Measurements from ENCODE around the gene CARD8. TPM values are rescaled to one million over a fixed set of nuclear protein-coding genes. Genes with fewer than 3 reads are reported as not detected.

Gene CARD8
- total and polyA plus RNA-seq, 2 of the 8 experiments (the other 6 are each of a cell fraction or from before 2014, with no cell fraction given), result 8.9 to 24.4 TPM

DNA sequence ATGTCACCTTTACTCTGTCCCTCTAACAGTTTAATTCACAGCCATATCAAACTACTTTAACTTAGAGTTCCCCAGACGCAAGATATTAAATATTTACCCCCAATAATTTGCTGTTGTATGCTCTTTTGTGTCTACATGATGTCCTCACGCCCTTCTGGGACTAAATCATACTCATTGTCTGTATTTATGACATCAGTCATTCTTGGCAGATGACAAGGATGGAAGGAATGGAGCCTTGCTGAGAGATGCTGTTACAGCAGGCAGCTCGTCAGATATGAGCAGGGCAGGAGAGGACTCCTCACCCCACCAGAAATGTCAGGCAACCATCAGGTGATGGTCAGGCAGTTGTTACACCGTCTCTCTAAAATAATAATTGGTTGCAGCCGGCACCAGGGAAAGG lies 41.8 kb downstream of the CARD8 start:
- Histone ChIP-seq H3K9me3 (ENCODE audit: insufficient read depth in 2 of 2, low read depth in 1 of 2, low read length in 1 of 2) (no peaks in the 10 kb centered on the region), H2AK5ac (ENCODE audit: low read depth, low read length) (no peak overlapping the region), H3K23ac (ENCODE audit: insufficient read length) (no peak overlapping the region), H2BK5ac (ENCODE audit: low read depth, low read length) (no peak overlapping the region), H3K18ac (ENCODE audit: extremely low read depth, low read length) (no peak overlapping the region), H3K4ac (replicated peaks; ENCODE audit: insufficient read length, low read depth, low read length) (no peak overlapping the region), H3K79me2 (ENCODE audit: control insufficient read depth in 1 of 2, insufficient read depth in 2 of 2, low read length in 2 of 2) (no peaks in the 10 kb centered on the region), H3K27ac (ENCODE audit: low read depth, low read length) (no peak overlapping the region), H2BK12ac (ENCODE audit: low read depth, low read length) (no peak overlapping the region), H4K91ac (replicated peaks; ENCODE audit: insufficient read length, low read length) (no peak overlapping the region), H3K27me3 (replicated peaks in 1 of 4; ENCODE audit: control insufficient read depth in 3 of 4, extremely low read depth in 1 of 4, insufficient read depth in 3 of 4, low read length in 3 of 4) (no peaks in the 10 kb centered on the region), H4K5ac (ENCODE audit: insufficient read length, low read depth, low read length) (no peak overlapping the region), H3K23me2 (ENCODE audit: low read depth, low read length) (no peaks in the 10 kb centered on the region), H3K56ac (replicated peaks; ENCODE audit: insufficient read length, low read depth, low read length) (no peak overlapping the region), H2BK20ac (ENCODE audit: low read length) (no peak overlapping the region), H3K4me2 (ENCODE audit: insufficient read depth in 1 of 2, low read depth in 2 of 2, low read length in 2 of 2) (no peak overlapping the region), H3K36me3 (ENCODE audit: control insufficient read depth in 2 of 4, insufficient read depth in 4 of 4, low read length in 3 of 4) (no peaks in the 10 kb centered on the region), H3K14ac (ENCODE audit: insufficient read length) (no peak overlapping the region), H3K4me3 (ENCODE audit: extremely low read depth in 1 of 4, insufficient read depth in 2 of 4, low read depth in 3 of 4, low read length in 4 of 4) (no peak overlapping the region), H2AFZ (ENCODE audit: low read length) (no peak overlapping the region), H4K8ac (ENCODE audit: extremely low read depth, insufficient read depth, low read length) (no peak overlapping the region), H2BK120ac (replicated peaks; ENCODE audit: low read depth, low read length) (no peak overlapping the region), H4K20me1 (replicated peaks in 1 of 2; ENCODE audit: control insufficient read depth in 1 of 2, insufficient read depth in 2 of 2, low read length in 2 of 2) (peaks cover 0 to 2% of the 10 kb centered on the region in 2 experiments), H3K9ac (replicated peaks in 1 of 4; ENCODE audit: extremely low read depth in 1 of 4, low read depth in 3 of 4, low read length in 3 of 4) (no peak overlapping the region), H3K4me1 (replicated peaks in 1 of 4; ENCODE audit: control insufficient read depth in 3 of 4, insufficient read depth in 4 of 4, low read length in 3 of 4) (no peaks in the 10 kb centered on the region), H3K79me1 (ENCODE audit: low read depth, low read length) (no peaks in the 10 kb centered on the region), H2BK15ac (ENCODE audit: low read length) (no peak overlapping the region)
- ChIA-PET POLR2A (ENCODE audit: partially characterized antibody) (interaction anchor here (1.1 to 1.5 kb wide), 2 partner anchors 9 to 20 kb away, joined by 3 read pairs; no protein-coding TSS in a partner anchor), CTCF (ENCODE audit: partially characterized antibody) (interaction anchor here (0.9 to 6.8 kb wide), 4 partner anchors 12 to 46 kb away, joined by 3 to 68 read pairs (median 28); no protein-coding TSS in a partner anchor)
- 81% methylated on average over 5 of the region's 5 CpGs; no CpG with 5 or more reads in 1 of the 2 experiments for WGBS, 2 experiments (ENCODE audit: extremely low coverage in 1 of 2, insufficient coverage in 1 of 2, insufficient read length in 1 of 2, insufficient replicate concordance in 2 of 2, low coverage in 1 of 2, low lambda C conversion rate in 2 of 2, missing lambda C conversion rate in 1 of 2)
- FAIRE-seq, result no peak
- no peak for DNase-seq (ENCODE audit: low read depth in 1 of 2, low spot score in 2 of 2)
- TF ChIP-seq GTF2F1 (IDR thresholded peaks at IDR 0.05; ENCODE audit: borderline replicate concordance, low read depth, low read length) (no peak), JUND (IDR thresholded peaks at IDR 0.05; ENCODE audit: low read length) (no peak), RNF2 (IDR thresholded peaks at IDR 0.05; ENCODE audit: borderline replicate concordance, low read depth, low read length, missing control alignments, poor library complexity, severe bottlenecking) (no peak), RXRA (IDR thresholded peaks at IDR 0.05; ENCODE audit: insufficient read depth, low read depth, low read length) (no peak), SP2 (IDR thresholded peaks at IDR 0.05; ENCODE audit: low read length) (no peak), CHD2 (IDR thresholded peaks at IDR 0.05; ENCODE audit: low read length) (no peak), KDM5A (IDR thresholded peaks at IDR 0.05; ENCODE audit: low read length) (no peak), BCL11A (IDR thresholded peaks at IDR 0.05; ENCODE audit: low read depth in 2 of 2, low read length in 2 of 2) (no peak), HDAC6 (IDR thresholded peaks at IDR 0.05; ENCODE audit: low read depth, low read length) (no peak), BRCA1 (IDR thresholded peaks at IDR 0.05; ENCODE audit: low read depth, low read length) (no peak), ASH2L (IDR thresholded peaks at IDR 0.05; ENCODE audit: low read length) (no peak), TBP (IDR thresholded peaks at IDR 0.05; ENCODE audit: low read depth, low read length) (no peak), SP4 (IDR thresholded peaks at IDR 0.05; ENCODE audit: low read length) (no peak), YY1 (IDR thresholded peaks at IDR 0.05; ENCODE audit: low read depth, low read length) (no peak)
- TF ChIP-seq, protein P1, sequence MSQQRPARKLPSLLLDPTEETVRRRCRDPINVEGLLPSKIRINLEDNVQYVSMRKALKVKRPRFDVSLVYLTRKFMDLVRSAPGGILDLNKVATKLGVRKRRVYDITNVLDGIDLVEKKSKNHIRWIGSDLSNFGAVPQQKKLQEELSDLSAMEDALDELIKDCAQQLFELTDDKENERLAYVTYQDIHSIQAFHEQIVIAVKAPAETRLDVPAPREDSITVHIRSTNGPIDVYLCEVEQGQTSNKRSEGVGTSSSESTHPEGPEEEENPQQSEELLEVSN (IDR thresholded peaks at IDR 0.05), result no peak

Data from H1 (cell line).